ENCODE data around the gene RPP14.
A peak's percentile ranks its signal among the peaks of the same experiment; 100 is the strongest.

Gene RPP14

DNA sequence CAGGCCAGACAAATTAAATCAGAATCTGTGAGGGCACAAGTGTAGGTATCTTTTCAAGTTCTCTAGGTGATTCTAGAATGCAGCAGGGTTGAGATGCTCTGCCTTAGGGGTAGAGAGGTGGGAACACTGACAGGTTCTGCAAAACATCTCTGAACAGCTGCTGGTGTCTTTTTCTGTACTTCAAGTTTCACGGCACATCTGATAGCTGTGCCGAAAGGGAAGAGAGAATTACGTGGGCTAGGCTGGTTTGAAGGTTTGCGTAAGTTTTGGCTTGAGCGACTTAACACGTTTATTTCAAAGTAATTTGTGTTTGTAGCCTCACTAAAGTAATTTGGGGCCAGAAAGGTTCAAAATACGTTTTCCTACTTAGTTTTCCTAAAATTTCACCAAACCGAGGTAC is 49.1 kb downstream of the RPP14 start:
- FAIRE-seq (no peak), DNase-seq (ENCODE audit: low spot score) (no peak)

DNA sequence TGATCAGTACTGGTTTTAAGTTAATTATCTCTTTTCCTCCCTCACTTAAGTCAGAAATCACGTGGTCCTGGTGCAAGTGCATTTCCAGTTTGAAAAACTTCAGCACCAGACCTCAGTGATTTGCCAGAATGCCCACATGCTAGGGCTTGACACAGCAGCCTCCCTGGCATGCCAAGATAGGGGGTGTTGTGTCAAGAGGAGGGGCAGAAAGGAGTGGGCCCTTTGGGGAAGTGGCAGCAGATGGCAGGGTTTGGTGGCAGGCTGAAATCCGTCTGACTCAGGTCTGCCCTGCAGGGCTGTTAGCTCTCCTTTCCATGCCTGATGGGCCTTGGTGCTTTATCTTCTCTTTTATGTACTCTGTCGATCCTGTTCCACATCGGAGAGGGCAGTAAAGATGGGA is 50.0 kb downstream of the RPP14 start:
- DNase-seq (ENCODE audit: low spot score) (no peak), FAIRE-seq (no peak)

DNA sequence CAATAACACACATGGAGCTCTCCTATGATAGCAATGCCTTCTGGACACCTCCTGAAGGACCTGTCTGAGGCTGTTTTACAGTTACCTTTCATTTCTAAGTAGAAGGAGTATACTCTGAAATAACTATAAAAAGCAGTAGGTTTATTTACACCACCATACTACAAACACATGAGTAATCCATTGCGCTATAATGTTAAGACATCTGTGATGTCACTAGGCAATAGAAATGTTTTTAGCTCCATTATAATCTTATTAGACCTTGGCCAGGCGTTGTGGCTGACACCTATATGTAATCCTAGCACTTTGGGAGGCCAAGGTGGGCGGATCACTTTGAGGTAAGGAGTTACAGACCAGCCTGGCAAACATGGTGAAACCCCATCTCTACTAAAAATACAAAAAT is 51.4 kb downstream of the RPP14 start:
- FAIRE-seq (no peak), DNase-seq (ENCODE audit: low spot score) (no peak)

DNA sequence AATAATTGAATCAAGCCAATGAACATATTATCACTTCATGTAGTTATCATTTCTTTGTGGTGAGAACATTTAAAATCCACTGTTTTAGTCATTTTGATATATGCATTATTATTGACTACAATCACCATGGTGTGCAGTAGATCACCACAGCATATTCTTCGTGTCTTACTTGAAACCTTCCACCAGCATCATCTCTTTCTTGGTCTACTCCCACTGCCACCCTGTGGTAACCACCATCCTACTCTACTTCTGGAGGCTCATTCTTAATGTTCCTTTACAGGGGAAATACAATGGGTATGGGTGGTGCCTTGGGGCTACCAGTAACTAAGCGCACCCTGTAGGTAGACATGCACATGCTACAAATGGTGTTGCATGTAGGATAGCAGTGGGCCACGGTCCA is 52.0 kb downstream of the RPP14 start:
- DNase-seq (ENCODE audit: low spot score) (no peak), FAIRE-seq (no peak)

DNA sequence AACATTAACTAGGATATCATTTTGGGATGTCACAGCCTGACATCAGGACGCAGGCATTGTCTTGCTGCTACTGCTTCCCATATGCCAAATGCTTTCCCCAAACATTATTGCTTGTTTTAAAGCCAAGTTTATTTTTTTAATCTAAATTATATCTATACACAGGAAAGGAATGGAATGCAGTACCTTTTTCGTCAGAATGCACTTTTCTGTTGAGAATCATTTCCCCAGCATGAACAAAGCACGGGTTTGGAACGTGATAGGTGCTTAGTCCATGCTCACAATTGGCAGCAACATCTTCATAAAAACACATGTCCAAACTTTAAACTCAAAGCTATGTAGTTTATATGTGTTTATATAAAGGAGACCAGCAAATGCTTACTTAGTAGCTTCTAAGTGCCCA is 52.8 kb downstream of the RPP14 start:
- no peak for FAIRE-seq

DNA sequence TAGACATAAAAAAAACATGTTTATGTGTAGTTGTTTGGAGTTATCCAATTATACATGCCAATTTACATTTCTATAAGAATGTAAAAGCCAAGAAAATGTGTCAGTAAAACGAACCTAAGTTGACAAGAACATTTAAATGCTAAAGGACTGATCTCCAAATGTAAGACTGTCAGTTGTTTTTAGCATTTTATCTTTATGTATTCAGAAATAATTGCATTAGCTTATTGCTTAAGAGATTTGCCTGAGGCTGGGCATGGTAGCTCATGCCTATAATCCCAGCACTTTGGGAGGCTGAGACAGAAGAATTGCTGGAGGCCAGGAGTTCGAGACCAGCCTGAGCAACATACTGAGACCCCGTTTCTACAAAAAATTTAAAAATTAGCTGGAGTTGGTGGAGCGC is 53.6 kb downstream of the RPP14 start:
- FAIRE-seq (no peak), DNase-seq (ENCODE audit: low spot score) (no peak)

More for the DNA sequence above, 52.8 kb downstream of the RPP14 start:
- DNase-seq (ENCODE audit: low spot score), result no peak

DNA sequence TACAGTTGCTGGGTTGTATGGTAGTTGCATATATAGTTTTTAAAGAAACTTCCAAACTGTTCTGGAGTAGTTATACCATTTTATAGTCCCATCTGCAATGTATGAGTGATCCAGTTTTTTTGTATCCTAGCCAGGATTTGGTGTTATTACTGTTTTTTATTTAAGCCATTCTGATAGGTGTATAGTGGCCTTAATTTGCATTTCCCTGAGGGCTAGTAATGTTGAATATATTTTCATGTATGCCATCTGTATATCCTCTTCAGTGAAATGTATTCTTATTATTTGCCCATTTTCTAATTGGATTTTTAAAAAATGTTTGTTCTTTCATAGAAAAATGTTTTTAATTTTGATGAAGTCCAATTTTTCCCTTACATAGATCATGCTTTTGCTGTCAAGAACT is 55.8 kb downstream of the RPP14 start:
- FAIRE-seq, result no peak
- no peak for DNase-seq (ENCODE audit: low spot score)

DNA sequence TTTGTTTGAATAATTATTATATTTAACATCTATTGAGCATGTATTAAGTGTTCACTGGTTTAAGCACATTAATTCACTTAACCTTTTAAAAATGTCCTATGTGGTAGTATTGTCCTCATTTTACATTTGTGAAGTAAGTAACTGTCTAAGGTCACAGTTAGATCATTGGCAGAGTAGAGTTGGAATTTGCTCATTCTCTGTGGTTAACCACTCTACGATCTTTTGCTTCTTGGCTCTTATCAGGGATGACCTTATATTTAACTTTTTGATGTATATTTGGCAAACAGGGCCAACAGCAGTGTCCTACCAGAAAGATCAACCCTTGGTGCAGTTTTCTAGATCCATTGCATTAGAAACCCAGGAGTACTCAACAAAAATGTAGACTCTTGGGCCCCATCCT is 60.7 kb downstream of the RPP14 start:
- FAIRE-seq, result peak; percentile 97
- DNase-seq (ENCODE audit: low spot score), result peak; percentile 65

DNA sequence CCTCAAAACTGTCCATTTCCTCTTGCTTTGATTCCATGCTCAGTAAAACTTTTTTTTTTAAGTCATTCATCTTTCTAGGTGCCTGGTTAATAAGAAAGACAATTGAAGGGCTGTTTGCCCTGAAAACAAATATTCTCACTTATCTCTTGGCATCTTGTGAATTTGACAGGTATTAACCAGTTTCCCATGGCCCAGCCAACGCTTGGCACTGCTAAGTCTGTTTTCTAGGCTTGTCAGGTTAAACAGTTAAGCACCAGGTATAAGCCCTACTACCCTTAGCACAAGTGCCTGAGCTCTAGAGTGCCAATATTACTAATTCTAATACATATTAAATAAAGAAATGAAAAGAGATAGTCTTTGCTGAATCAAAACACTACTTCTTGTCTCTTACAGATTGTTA is 63.0 kb downstream of the RPP14 start:
- DNase-seq (ENCODE audit: low spot score), result no peak
- no peak for FAIRE-seq

All from RCC 7860 (cell line).